ENCODE results near the gene WIPF3.
A peak's percentile ranks its signal among the peaks of the same experiment; 100 is the strongest.

The WIPF3 gene

DNA sequence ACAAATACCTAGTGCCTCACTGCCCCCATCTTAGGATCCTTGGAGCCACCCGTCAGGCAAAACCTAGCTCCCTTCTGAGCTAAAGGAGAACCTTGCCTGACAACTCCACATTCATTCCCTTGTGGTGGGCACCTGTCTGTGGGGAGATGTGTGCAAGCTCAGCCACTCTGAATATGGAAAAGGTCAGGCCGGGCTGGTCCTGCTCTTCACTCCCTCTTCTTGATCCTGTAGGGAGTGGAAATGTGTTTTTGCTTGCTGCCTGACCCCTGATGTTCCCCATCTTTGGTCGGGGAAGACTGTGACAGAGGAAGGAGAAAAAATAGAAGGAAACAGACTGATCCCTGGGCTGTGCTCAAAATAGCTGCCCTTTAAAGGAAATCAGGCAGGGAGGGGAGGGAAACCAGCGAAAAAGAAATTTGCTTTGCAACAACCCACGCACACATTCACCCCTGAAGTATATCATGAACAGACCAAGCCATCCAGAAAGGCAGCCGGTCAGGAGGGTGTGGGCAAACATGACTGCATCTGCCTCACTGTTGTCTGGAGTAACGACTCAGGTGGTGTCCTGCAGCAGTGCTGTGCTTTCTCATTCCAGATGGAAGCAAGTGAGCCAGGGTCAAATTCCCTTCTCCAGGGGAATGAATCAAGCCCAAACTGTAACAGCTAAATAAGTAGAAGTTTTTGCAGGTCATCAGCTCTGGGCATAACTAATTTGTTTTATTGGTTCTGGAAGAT, 109.3 kb downstream of the WIPF3 start:
- peak; percentile 30 for DNase-seq (ENCODE audit: low read depth)

- DNase-seq (ENCODE audit: low read depth) = no peak
Observed at GRCh38 chr7:29917641-29918040, 111.3 kb downstream of the WIPF3 start.

GRCh38 chr7:29918850-29919249, 112.5 kb downstream of the WIPF3 start:
- no peak for DNase-seq (ENCODE audit: low read depth)

- DNase-seq (ENCODE audit: low read depth) = no peak
Observed at GRCh38 chr7:29919790-29920189, 113.5 kb downstream of the WIPF3 start.

DNA sequence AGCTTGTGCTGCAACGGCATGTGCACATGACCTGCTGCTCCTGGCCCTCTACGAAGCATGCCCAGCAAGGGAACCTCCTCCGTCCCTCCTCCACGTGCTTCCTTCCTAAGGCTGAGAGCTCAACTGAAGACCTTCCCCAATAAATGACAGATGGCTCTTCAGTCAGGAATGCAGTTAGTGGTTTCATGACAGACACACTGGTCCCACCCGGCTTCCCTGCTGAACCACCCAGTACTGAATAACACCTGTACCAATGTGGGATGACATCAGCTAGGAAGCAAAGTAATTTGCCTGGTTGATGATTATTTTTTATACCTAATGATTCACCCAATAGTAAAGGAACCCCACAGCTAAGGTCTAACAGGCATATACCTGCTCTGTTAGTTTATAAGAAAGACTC, 114.2 kb downstream of the WIPF3 start:
- DNase-seq (ENCODE audit: low read depth) = no peak

GRCh38 chr7:29921404-29922010, 115.2 kb downstream of the WIPF3 start:
- peak; percentile 78 for DNase-seq (ENCODE audit: low read depth)

- DNase-seq (ENCODE audit: low read depth) = no peak
Observed at GRCh38 chr7:29922921-29923700, 116.8 kb downstream of the WIPF3 start.

DNA sequence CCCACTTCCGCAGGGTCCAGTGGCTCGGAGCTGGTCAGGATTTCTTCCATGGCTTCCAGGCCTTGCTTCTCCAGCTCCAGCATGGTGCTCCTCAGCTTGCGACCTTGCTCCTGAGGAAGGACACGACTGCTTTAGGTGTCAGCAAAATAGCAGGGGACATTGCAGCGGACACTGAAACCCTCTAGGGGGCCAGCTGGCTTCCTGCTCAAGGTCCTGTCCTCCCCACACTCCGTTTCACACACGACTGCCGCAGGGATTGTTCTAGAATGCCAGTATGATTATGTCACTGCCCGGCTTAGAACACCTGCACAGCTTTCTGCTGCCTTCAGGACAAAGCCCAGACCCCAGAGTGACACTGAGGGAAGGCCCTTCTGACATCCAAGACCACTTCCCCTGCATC, 117.7 kb downstream of the WIPF3 start:
- no peak for DNase-seq (ENCODE audit: low read depth)

GRCh38 chr7:29924684-29925083, 118.4 kb downstream of the WIPF3 start:
- DNase-seq (ENCODE audit: low read depth) = no peak

DNA sequence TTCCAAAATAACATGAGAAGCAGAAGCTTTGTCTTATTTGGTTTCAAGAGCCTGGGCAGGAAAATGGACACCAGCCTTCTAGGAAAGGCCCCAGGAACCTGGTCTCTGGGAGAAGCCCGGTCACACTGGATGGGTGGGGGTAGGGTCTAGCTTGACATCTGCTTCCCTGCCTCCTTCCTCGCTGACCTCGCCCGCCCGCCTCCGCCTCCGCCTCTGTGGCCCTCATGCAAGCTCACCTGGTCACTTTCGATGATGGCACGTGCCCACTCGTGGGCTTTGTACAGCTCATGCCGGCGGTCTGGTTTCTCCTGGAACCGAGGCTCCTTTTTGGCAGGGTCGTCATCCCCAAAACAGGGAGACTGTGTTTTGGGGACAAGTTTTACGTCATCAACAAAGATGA, 119.9 kb downstream of the WIPF3 start:
- no peak for DNase-seq (ENCODE audit: low read depth)

DNA sequence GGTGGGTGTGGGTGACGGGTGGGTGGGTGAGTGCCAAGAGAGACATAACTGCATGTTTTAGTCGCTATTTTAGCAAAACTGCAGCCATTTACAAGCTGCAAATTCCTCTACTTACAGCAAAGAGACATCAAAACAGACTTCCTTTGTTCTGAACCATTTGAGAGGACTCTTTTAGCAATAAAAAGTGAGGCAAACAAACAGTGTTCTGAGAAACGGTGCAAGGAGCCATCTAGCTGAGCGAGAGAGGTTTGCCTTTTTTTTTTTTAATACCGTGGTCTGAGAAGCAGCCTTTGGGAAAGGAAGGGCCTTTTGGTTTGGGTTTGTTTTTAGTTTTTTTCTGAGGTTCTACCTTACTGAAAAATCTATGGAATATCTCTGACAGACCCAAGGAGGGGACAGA, 120.4 kb downstream of the WIPF3 start:
- DNase-seq (ENCODE audit: low read depth) = no peak

- DNase-seq (ENCODE audit: low read depth) = no peak
Observed at GRCh38 chr7:29929018-29929807, 122.9 kb downstream of the WIPF3 start.

DNA sequence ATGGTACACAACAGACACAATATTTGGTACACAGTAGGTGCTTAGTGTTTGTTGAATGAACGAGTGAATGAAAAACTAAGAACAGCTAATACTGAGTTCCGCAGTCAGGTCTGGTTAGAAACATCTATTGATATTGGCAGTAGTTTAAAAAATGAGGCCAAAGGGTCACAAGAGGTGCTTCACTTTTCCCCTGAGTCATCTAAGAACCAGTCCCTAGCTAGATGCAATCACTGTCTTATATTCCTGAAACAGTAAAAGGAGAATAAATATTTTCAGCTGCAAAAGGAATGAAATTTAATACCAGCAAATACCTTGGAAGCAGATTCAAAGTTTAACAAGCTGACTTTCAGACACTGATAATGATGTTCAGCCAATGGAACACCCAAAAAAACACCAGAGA, 128.8 kb downstream of the WIPF3 start:
- no peak for DNase-seq (ENCODE audit: low read depth)

- DNase-seq (ENCODE audit: low read depth) = peak; percentile 26
Observed at GRCh38 chr7:29937132-29937531, 130.8 kb downstream of the WIPF3 start.

GRCh38 chr7:29940199-29940598, 133.9 kb downstream of the WIPF3 start:
- DNase-seq (ENCODE audit: low read depth) = peak; percentile 13

DNA sequence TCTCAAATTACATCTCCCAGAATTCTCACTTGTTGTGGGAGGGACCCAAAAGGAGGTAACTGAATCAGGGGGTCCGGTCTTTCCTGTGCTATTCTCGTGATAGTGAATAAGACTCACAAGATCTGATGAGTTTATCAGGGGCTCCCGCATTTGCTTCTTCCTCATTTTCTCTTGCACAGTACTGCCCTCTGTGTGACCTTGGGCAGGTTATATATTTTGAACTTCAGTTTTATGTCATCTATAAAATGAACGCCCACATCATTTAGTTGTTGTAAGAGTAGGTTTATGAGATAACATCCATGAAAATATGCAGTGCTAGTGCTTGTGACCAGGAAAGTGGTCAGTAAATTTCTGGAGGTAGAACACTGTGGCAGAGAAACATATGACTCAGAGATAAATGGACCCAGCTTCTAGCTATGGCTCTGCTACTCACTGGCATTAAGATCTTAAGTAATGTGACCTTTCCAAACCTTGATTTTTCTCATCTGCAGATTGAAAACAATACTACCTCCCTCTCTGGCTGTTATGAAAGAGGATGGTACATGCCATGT, 139.0 kb downstream of the WIPF3 start:
- no peak for DNase-seq (ENCODE audit: low read depth)

DNA sequence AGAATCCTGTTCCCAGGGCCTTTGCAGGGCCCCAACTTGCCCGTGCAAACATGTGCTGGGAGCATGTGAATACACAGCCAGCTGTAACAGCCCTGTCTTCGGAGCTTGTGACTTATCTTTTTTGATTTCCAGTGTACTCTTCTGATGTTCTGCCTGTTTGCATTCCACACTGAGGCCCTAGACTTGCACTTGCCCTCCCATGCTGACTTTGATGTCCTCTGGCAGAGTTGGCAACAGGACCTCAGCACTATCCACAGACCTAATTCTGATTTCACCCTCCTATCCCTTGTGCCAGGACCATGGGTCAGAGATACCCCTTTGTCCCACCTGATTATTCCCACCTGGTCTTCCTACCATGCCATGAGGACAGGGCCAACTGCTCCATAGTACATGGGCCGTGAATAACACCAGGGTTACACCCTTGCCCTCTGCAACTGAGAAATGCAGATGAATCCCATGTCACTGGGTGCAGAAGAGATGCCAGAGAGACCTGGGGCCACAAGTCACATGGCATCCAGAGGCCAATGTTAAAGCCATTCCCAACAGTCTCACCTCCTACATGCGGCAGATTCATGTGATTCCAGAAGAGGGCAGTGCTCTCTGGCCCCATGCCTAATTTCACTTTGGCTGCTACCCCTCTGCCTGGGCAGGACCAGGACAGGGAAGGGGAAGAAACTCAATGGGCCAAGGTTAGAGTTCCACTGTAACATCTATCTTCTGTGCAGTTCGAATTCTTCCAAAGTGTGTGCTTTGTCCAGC, 140.3 kb downstream of the WIPF3 start:
- DNase-seq (ENCODE audit: low read depth) = peak; percentile 55

GRCh38 chr7:29948587-29948986, 142.3 kb downstream of the WIPF3 start:
- no peak for DNase-seq (ENCODE audit: low read depth)

GRCh38 chr7:29950480-29950879, 144.2 kb downstream of the WIPF3 start:
- DNase-seq (ENCODE audit: low read depth) = no peak

DNA sequence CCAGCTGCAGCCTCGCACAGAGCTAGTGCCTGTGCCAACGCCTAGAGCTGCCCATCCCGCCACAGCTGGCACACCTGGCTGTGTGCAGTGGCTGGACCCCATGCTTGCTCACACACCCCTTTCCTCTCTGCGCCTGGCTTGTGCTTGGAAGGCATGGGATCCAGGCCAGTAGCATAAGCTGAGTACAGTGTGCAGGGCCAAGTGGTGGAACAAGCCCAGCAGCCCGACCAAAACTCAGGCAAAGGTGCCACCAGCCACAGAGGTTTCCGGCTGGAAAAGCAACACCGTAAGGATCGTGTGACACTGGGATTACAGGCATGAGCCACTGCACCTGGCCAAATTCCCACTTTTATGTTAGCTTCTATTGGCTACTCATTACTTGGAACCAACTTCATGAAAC, 144.9 kb downstream of the WIPF3 start:
- no peak for DNase-seq (ENCODE audit: low read depth)

DNA sequence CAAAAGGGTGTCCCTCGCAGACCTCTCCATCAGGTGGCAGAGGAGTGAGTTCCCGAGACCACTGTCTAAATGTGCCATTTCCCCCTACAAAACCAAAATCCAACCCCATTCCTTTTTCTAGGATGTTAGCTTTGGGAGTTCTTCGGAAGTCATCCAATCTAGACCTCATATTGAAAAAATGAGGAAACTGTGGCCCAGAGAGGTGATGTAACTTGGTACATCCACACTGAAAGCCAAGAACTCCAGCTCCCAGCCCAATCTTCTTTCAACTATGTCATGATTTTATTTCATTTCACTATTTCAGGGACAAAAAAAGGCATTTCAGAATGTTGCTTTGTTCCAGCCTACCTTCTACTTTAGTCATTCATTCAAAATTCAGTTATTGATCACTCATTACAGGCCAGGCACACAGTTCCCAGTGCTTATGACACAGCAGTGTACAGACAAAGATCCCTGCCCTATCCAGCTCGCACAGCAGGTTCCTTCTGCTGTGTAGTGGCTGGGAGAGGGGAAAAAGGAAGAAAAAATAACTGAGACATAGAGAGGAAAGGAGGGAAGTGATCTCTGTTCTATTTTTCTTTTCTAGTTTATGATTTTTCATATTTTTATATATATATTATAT, 147.5 kb downstream of the WIPF3 start:
- DNase-seq (ENCODE audit: low read depth) = no peak

All from ELR (cell line).